Lower lobe of right lung (tissue), 2 donors: ENCODE data around the gene ANAPC13. TPM values are rescaled to one million over a fixed set of nuclear protein-coding genes. Genes with fewer than 3 reads are reported as not detected.

Experiments used
- ATAC-seq, 2 donors: fragments of 200-7000 bp; cut with Tn5 transposase; one replicate each; pipeline ENCODE4 v1.9.1; 2020 to 2022; ENCODE audit warnings: mild to moderate bottlenecking in 2 of 2, moderate library complexity in 2 of 2
- DNase-seq: peaks from one replicate; pipeline ENCODE4 v3.0.0-alpha.2; 2020
- H3K27ac ChIP-seq: fragments of 200-600 bp; one replicate; pipeline ENCODE4 v1.8.0; 2022
- H3K27me3 ChIP-seq: fragments of 200-600 bp; one replicate; pipeline ENCODE4 v1.8.0; 2022; ENCODE audit warnings: low read depth
- H3K36me3 ChIP-seq: fragments of 200-600 bp; one replicate; pipeline ENCODE4 v1.8.0; 2022; ENCODE audit warnings: mild to moderate bottlenecking
- H3K4me1 ChIP-seq: fragments of 200-600 bp; one replicate; pipeline ENCODE4 v1.8.0; 2022
- H3K4me3 ChIP-seq: fragments of 200-600 bp; one replicate; pipeline ENCODE4 v1.8.0; 2022; ENCODE audit warnings: mild to moderate bottlenecking
- H3K9me3 ChIP-seq: fragments of 200-600 bp; one replicate; pipeline ENCODE4 v1.8.0; 2022
- intact Hi-C: fragments of 100-400 bp; cut with DNase I; formaldehyde crosslinking; loops from one replicate; pipeline ENCODE4 v1.11.0; 2022
- total RNA-seq: library from RNA; stranded (reverse); fragmentation: NEBNext Ultra II Directional; extraction: Animal tissue kit (Norgen Biotek cat#: 25700); gene quantifications from one replicate; pipeline ENCODE4 v1.2.1, GENCODE V29; 2021
- TF ChIP-seq, protein P1 (sequence below): fragments of 200-600 bp; IDR thresholded peaks from one replicate; pipeline ENCODE4 v1.8.0; 2022; ENCODE audit warnings: antibody characterized with exemption, mild to moderate bottlenecking
- donor health status: DM: no; HTN: yes; CAD: no; lungs with severe emphysema.

ANAPC13 gene
- total RNA-seq, 1 donor from 2014 or later: 53.1 TPM

DNA sequence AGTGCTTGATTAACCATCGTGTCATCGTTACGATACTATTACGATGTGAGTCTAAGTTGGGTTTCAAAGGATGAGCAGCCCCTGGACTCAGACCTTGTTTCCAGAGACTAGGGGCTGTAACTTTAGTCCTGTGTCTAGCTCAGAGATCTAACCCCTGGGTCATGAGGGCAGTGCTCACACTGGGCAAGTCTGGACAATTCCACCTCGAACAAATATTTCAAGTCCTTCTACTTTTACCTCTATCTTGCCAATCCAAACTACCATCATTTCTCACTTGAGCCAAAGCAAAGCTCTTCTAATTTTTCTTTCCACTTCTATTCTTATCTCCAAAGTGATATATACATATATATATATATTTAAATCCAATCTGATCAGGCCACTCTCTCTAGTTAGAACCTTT lies 10.8 kb downstream of the ANAPC13 start:
- intact Hi-C loops: loop anchor here (5.0 to 10.0 kb wide), 2 partner anchors 168 to 260 kb away; no protein-coding TSS in a partner anchor
- Histone ChIP-seq H3K27ac (no peak overlapping the region), H3K27me3 (no peaks in the 10 kb centered on the region), H3K4me1 (peaks cover 32% of the 10 kb centered on the region), H3K9me3 (no peaks in the 10 kb centered on the region), H3K4me3 (no peak overlapping the region), H3K36me3 (peaks cover 44% of the 10 kb centered on the region)
- TF ChIP-seq, protein P1, sequence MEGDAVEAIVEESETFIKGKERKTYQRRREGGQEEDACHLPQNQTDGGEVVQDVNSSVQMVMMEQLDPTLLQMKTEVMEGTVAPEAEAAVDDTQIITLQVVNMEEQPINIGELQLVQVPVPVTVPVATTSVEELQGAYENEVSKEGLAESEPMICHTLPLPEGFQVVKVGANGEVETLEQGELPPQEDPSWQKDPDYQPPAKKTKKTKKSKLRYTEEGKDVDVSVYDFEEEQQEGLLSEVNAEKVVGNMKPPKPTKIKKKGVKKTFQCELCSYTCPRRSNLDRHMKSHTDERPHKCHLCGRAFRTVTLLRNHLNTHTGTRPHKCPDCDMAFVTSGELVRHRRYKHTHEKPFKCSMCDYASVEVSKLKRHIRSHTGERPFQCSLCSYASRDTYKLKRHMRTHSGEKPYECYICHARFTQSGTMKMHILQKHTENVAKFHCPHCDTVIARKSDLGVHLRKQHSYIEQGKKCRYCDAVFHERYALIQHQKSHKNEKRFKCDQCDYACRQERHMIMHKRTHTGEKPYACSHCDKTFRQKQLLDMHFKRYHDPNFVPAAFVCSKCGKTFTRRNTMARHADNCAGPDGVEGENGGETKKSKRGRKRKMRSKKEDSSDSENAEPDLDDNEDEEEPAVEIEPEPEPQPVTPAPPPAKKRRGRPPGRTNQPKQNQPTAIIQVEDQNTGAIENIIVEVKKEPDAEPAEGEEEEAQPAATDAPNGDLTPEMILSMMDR: no peak
- DNase-seq (no peak), ATAC-seq (no peak)

DNA sequence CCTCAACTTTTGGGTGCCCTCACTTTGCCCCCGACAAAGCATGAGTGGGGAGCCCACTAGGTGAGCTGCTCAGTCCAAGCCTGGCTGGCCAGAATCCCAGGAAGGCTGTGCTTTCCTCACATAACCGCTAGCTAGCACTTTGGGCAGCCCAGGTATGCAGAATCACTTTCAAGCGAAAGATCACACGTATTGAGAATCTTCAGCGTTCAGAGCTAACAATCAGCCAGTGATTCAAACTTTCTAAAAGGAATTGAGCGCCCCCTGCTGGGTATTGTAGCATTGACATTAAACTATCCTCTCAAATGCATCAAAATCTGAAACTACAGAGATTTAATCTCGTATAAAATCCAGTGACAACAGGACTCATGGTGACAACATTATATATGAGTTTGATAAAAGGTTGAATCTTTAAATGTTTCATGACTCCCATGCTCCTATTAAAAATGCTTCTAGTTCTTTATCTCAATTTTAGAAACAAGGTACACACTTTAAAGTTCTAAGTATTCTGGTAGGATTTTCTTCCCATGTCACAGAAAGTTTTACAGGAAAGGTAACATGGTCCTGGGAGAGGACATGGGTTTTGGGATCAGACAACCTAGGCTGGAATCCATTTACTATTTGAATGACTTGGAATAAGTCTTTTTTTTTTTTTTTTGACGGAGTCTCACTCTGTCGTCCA lies 11.8 kb downstream of the ANAPC13 start:
- TF ChIP-seq, protein P1: peak; percentile 81
- ATAC-seq: peak; percentile 74 to 78
- Histone ChIP-seq H3K27ac (no peak overlapping the region), H3K4me1 (peaks cover 32% of the 10 kb centered on the region), H3K9me3 (no peaks in the 10 kb centered on the region), H3K36me3 (peaks cover 37% of the 10 kb centered on the region), H3K4me3 (no peak overlapping the region), H3K27me3 (no peaks in the 10 kb centered on the region)
- intact Hi-C loops: loop anchor here (10.0 kb wide), 1 partner anchor 259 kb away; no protein-coding TSS in a partner anchor
- no peak for DNase-seq

DNA sequence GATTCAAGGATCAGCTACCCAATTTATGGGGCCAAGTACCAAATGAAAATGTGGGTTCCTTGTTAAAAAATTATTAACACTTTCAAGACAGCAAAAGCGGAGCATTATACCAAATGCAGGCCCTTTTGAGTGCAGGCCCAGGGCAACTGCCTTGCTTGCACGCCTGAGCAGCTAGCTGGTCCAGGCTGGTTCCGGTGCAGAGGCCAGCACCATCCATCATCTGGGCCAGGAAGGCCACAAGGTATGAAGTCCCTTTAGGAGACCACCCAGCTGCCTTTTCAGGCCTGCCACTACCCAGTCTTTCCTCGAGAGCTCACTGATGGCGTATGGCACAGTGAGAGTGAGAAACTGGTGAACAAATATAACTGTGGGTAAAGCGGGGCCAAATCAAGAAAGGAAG lies 13.0 kb downstream of the ANAPC13 start:
- TF ChIP-seq, protein P1: no peak
- DNase-seq (no peak), ATAC-seq (no peak)
- Histone ChIP-seq H3K4me3 (no peak overlapping the region), H3K27ac (no peak overlapping the region), H3K36me3 (peaks cover 25% of the 10 kb centered on the region), H3K4me1 (peaks cover 26% of the 10 kb centered on the region), H3K27me3 (no peaks in the 10 kb centered on the region), H3K9me3 (no peaks in the 10 kb centered on the region)
- intact Hi-C loops: loop anchor here (10.0 kb wide), 1 partner anchor 258 kb away; no protein-coding TSS in a partner anchor

DNA sequence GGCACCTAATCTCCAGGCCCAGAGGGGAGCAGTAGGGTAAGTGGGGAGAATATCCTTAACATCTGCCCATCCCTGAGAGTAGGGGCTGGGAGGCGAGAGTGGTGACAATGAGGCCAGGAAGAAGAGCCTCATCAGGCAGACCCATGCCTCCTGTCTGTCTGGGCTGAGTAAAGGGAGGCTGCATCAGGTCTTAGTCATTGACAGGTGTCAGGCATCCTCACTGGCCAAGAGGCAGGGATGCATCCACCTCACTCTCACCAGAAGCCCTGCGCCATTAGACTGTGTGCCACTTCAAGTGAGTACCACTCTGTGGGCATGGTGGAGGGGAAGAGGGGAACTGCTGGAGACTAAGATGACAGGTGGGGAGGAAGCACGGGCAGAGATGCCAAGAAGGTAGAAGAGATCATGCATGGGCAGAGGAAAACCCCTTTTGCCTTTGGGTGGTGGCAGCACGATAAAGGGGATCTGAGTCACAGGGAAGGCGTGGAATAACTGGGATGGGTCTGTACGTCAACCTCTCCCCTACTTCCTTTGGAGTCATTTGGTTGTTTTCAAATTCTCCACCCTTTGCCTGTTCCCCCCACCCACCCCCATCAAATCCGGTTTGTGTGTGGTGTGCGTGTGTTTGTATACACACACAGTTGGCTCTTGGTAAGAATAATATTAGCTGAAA lies 14.1 kb downstream of the ANAPC13 start:
- Histone ChIP-seq H3K27ac (no peak overlapping the region), H3K9me3 (no peaks in the 10 kb centered on the region), H3K4me3 (no peak overlapping the region), H3K36me3 (peaks cover 13% of the 10 kb centered on the region), H3K27me3 (no peaks in the 10 kb centered on the region), H3K4me1 (peaks cover 16% of the 10 kb centered on the region)
- TF ChIP-seq, protein P1: no peak
- intact Hi-C loops: loop anchor here (10.0 kb wide), 1 partner anchor 257 kb away; no protein-coding TSS in a partner anchor
- DNase-seq (no peak), ATAC-seq (peak in 1 of 2 donors; percentile 17)

DNA sequence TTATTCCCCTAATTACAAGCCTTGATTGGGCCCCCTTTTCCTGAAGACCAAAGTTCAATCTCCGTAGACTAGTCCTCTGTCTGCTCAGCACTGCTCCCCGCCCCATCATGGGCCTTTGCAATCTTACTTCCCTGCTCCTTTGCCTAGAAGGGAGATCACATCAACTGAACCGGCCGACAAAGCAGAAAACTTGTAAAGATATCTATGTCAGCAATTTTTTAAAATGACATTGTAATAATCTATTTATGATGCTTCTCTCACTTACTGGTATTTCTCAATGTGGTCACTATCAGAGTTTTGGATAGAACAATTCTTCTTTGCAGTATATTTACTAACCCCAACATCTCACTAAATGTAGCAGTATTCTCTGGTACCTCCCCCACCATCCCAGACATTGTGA lies 17.3 kb downstream of the ANAPC13 start:
- H3K27me3 ChIP-seq: no peaks in the 10 kb centered on the region
- no peak overlapping the region for H3K27ac ChIP-seq
- no peaks in the 10 kb centered on the region for H3K9me3 ChIP-seq
- no peak overlapping the region for H3K4me3 ChIP-seq
- ATAC-seq (no peak), DNase-seq (no peak)
- TF ChIP-seq, protein P1: no peak
- H3K36me3 ChIP-seq: no peaks in the 10 kb centered on the region
- intact Hi-C loops: no loop called here
- H3K4me1 ChIP-seq: peaks cover 18% of the 10 kb centered on the region
